ENCODE measurements around the gene JPH3.

The JPH3 gene

DNA sequence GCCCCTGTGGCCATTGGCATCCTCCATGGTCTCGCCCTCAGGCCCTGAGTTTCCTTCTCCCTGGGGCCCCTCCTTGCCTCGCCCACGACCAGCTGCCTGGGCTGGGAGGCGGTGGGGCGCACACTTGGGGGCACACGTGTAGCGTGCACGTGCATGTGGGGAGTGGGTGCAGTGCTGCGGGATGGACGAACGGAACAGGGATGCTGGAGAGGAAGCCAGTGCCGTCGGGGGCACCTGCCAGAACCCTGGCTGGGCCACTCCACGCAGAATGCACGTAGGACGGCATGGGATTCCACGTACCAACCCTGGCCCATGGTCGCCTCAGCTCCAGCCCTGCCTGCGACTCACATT, 83.1 kb downstream of the JPH3 start:
- no peak for FAIRE-seq
- TF ChIP-seq POLR2A (IDR thresholded peaks at IDR 0.05; ENCODE audit: low read depth, low read length) = no peak
- no peak for DNase-seq (ENCODE audit: insufficient read length, low spot score)

DNA sequence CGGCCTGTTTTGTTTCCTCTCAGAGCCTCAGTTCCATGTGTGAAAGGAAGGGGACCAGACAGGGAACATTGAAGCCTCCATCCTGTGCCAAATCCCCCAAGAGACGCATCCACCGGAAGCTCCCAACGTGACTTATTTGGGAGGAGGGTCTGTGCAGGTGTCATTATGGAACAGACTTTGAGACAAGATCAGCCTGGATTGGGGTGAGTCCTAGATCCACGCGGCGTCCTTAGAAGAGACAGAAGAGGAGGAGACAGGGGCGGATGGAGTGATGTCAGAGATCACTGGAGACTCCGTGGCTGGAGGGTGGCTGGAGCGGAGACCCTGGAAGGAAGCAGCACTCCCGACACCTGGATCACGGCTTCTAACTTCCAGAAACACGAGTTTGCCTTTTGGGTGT, 83.5 kb downstream of the JPH3 start:
- FAIRE-seq = no peak
- DNase-seq (ENCODE audit: insufficient read length, low spot score) = no peak
- no peak for TF ChIP-seq POLR2A (IDR thresholded peaks at IDR 0.05; ENCODE audit: low read depth, low read length)

DNA sequence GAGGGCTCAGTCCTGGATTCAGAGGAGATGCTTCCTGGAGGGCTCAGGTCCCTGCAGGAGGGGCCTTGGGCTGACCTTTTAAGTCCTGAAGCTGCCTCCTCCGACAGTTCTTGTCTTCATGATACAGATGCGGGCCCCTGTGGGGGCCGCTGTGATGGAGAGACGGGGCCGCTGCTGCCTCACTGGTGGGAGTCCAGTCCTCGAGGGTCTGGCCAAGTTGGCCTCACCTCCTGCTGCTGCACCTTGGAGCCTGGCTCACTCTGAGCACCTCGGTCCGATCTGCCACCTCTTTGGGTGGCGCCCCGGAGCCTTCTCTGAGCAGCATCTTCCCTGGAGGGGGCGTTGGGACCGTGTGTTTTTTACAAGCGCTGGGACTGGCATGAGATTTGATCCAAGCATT, 84.4 kb downstream of the JPH3 start:
- FAIRE-seq (no peak), DNase-seq (ENCODE audit: insufficient read length, low spot score) (no peak)
- TF ChIP-seq POLR2A (IDR thresholded peaks at IDR 0.05; ENCODE audit: low read depth, low read length) = no peak

DNA sequence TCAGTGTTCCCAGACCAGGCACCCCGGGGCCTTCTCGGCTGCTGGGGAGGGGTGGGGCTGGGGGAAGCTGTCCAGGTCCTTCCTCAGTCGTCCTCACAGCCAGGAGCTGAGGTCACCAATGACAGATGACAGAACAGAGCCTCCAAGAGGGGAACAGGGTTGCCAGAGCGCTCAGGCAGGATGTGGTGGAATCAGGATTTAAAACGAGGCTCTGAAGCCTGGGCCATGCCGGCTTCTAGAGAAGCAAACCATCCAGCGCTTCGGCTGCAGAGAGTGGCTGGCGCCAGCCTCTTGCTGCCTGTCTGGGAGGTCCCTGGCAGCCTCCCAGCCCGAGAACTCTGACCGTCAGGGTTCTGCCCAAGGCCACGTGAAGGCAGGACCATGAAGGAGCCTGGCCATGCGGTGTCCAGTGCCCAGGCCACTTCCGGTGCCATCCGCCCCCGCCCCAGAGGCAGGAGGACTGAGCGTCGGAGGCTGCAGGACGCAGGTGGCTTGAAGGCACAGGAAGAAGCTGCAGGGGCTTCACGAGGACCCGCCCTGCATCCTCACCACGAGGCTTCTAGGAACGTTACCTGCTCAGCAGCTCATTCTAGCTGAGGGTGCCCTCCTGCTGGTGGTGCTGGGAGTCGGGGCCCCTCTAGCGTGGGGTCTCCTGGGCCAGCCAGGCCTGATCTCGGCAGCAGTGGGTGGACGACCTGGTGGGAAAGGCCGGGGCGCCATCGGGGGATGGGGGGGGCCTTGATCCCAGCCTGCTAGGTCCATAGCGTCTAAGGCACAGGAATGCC, 85.0 kb downstream of the JPH3 start:
- TF ChIP-seq POLR2A (IDR thresholded peaks at IDR 0.05; ENCODE audit: low read depth, low read length) = no peak
- FAIRE-seq (no peak), DNase-seq (ENCODE audit: insufficient read length, low spot score) (no peak)

DNA sequence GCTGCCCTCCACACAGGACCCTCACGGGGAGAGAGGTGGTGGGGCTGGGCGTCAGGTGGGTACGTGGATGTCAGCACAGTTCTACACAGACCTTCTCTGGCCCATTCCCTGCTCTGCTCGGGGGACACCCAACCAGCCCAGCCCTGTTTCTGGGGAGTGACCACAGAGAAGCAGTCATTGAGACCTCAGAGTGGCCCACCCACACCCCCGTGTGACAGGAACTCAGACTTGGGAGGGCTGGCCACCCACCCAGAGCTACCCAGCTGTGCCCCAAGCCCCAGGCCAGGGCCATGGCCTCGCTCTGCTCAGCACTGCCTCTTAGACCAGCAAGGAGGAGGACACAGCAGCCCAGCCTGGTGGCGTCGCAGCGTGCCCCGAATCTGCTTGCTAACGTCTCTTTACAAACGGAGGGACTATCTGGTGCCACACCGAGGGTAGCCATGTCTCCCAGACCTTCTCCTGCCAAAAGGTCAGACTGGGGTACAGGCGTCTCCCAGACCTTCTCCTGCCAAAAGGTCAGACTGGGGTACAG, 85.8 kb downstream of the JPH3 start:
- TF ChIP-seq POLR2A (IDR thresholded peaks at IDR 0.05; ENCODE audit: low read depth, low read length) = no peak
- no peak for DNase-seq (ENCODE audit: insufficient read length, low spot score)

DNA sequence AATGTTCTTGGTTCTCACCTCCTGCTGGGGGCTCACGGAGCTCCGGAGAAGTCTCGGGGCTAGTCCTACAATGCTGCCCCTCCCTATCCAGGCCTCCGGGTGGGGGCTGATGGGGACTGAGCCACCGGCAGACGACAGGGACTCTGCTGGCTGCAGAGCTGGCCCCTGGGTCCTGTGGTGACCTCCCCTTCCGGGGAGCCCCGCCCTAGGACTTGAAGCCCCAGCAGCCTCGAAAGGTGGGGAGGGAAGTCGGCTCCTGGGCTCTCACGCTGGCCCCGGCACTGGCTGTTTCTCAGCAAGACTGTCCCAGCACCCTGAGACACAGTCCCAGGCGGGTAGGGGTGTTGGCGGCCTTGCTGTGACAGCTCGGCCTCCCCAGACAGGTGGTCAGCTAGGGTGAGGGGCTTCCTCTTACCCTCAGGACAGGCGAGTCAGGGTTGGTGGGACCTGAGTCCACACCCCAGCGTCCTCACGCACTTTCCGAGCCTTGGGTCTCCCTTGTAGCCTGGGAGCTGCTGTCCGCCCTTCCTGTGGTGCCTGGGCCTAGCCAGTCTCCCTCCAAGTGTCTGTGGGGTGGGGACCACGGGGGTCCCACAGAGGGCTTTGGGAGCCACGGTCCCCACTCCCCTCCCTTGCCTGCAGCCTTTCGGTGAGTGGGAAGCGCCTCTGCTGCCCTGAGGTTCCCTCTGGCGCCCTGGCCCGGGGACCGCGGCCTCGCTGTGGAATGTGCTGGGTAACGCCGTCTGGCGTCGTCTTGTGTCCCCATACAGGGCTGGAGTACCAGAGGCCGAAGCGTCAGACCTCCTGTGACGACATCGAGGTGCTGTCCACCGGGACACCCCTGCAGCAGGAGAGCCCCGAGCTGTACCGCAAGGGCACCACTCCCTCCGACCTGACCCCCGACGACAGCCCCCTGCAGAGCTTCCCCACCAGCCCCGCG, 86.8 kb downstream of the JPH3 start:
- FAIRE-seq (no peak), DNase-seq (ENCODE audit: insufficient read length, low spot score) (no peak)
- no peak for TF ChIP-seq POLR2A (IDR thresholded peaks at IDR 0.05; ENCODE audit: low read depth, low read length)

More for the DNA sequence above, 85.8 kb downstream of the JPH3 start:
- FAIRE-seq = no peak

DNA sequence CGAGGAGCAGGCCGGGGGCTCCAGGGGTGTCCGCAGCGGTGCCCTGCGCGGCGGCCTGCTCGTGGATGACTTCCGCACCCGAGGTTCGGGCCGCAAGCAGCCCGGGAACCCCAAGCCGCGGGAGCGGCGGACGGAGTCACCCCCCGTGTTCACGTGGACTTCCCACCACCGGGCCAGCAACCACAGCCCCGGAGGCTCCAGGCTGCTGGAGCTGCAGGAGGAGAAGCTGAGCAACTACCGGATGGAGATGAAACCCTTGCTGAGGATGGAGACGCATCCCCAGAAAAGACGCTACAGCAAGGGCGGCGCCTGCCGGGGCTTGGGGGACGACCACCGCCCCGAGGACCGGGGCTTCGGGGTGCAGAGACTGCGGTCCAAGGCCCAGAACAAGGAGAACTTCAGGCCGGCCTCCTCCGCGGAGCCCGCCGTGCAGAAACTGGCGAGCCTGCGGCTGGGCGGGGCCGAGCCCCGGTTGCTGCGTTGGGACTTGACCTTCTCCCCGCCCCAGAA, 87.7 kb downstream of the JPH3 start:
- DNase-seq (ENCODE audit: insufficient read length, low spot score) (no peak), FAIRE-seq (no peak)
- no peak for TF ChIP-seq POLR2A (IDR thresholded peaks at IDR 0.05; ENCODE audit: low read depth, low read length)

DNA sequence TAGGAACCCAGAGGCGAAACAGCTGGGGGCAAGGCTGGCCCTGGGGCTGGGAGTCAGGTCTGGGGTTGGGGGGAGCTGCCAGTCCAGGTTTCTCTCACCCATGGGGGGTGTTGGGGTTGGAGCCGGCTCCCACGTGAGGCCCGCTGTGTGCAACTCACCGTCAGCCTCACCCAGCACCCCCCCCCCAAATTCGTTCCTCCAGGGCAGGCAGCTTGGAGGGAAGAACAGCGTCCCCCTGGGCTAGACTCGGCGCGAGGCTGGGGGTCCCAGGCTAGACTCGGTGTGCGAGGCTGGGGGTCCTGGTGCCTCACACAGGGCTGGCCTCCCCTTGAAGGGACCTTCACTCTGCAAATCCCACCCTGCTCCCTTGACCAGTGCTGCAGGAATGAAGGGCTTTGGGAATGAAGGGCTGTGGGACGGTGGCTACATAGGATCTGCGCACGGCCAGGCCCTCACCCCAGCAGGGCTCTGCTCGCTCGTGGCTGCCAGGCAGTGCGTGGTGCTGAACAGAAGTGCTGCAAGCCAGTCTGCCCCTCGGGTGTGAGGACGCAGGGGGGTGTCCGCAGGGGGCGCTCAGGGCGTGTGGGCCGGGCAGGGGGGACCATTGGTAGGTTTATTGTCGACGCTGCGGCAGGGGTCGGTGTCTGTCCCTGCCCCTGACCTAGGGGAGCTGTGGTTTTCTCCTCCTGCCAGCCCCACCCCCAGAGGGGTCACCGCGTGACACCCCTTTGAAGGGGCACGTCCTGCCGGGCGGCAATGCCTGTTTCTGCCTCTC, 88.8 kb downstream of the JPH3 start:
- no peak for FAIRE-seq
- no peak for TF ChIP-seq POLR2A (IDR thresholded peaks at IDR 0.05; ENCODE audit: low read depth, low read length)
- DNase-seq (ENCODE audit: insufficient read length, low spot score) = no peak

DNA sequence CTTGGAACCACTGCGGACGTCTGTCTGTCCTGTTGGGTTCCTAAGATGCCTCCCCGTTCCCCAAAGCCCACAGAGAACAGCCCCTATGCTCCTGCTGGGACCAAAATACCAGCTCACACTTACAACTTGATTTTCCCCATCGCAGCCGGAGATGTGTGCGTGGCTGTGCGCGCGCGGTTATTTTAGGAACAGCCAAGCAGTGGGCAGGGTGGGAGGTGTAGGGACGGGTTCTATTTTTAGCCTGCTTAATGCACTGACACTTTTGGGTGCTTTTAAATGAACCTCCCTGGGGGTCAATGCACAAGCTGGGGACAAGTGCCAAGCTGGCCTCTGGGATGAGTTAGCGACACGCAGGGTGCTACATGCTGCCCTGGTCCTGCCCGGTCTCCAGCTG, 89.4 kb downstream of the JPH3 start:
- no peak for TF ChIP-seq POLR2A (IDR thresholded peaks at IDR 0.05; ENCODE audit: low read depth, low read length)
- FAIRE-seq = no peak
- no peak for DNase-seq (ENCODE audit: insufficient read length, low spot score)

DNA sequence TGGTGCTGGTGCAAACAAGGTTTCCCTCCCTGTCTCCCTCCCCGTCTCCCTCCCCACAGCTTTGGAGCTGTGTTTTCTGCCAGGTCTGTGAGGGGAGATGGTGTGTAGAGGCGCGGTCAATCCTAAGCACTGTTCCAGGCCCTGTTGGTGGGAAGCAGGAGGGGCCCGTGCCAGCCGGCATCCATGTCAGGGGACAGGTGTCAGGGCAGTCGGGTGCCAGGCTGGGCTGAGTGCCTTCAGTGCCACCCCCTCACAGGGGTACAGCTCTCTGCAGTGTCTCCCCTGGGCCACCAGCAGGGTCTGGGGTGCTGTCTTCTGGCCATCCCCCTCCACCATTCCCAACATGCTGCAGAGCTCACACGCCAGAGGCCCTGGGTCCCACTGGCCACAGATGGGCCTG, 89.9 kb downstream of the JPH3 start:
- TF ChIP-seq POLR2A (IDR thresholded peaks at IDR 0.05; ENCODE audit: low read depth, low read length) = no peak
- DNase-seq (ENCODE audit: insufficient read length, low spot score) = no peak

DNA sequence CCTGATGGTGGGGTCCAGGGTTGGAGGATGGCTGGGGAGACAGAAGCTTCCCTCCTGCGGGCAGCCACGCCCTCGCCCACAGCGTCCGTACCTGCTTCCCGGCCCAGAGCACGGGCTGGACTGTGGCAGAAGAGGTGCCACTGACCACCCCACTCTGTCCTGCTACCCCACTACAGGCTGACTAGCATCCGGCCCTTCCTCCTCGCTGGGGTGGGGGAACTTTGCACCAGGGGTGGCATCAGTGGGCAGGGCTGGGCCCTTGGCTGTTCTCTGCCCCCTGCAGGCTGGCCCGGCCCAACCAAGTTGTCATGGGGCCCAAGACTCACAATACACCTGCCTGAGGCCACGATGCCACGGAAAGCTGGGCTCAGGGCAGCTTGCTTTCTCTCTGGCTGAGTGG, 90.4 kb downstream of the JPH3 start:
- DNase-seq (ENCODE audit: insufficient read length, low spot score) (no peak), FAIRE-seq (no peak)
- TF ChIP-seq POLR2A (IDR thresholded peaks at IDR 0.05; ENCODE audit: low read depth, low read length) = no peak

More for the DNA sequence above, 89.9 kb downstream of the JPH3 start:
- FAIRE-seq = no peak

DNA sequence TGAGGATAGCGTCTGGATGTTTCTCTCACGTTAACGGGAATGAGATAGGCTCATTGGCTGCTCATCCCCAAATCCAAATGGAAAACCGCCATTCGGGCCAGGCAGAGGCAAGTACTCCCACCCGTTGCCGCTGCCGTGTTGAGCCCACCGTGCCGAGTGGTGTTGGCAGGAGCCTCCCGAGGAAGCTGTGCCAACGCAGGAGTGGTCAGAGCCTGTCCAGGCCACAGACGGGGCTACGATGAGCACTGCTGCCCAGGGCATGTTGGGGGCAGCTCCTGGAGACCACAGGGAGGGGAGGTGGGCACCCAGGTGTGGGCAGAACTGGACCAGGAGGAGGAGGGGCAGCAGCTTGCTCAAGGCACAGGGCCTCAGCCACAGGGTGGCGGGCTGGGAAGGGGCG, 91.5 kb downstream of the JPH3 start:
- DNase-seq (ENCODE audit: insufficient read length, low spot score) (no peak), FAIRE-seq (no peak)
- no peak for TF ChIP-seq POLR2A (IDR thresholded peaks at IDR 0.05; ENCODE audit: low read depth, low read length)

DNA sequence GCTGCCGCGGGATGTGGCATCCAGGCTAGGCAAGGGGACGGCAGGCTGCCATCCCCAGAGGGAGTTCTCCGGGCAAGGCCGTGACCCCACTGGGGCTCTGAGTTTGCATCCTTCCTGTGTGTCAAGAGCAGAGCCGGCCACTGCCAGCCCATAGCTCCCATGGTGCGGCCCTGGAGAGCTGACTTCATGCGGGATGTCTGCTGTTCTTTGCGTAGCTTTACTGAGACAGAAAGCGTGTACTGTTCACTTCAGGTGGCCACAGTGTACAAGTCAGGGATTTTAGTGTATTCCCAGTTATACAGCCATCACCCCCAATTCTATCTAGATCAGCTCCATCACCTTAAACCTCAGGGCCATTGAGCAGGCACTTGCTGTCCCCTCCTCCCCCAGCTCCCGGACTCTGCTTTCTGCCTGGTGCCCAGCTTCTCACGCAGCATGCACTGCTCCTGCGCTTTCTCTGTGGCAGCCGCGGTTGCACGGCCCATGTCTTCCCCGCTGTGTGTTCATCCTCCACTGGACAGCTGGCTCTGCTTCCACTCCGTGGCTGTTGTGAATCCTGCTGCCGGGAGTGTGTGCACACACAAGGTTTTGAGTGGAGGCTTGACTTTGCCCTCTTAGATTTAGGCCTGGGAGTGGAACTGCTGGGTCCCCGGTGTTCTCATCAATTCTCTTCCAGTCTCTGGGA, 92.3 kb downstream of the JPH3 start:
- DNase-seq (ENCODE audit: insufficient read length, low spot score) = no peak
- TF ChIP-seq POLR2A (IDR thresholded peaks at IDR 0.05; ENCODE audit: low read depth, low read length) = no peak

More for the DNA sequence above, 92.3 kb downstream of the JPH3 start:
- FAIRE-seq = no peak

Data from H54 (cell line).